GM19372 (cell line): Measurements from ENCODE around the gene TMEM52.

Experiments
- ATAC-seq: cut with Tn5 transposase; IDR thresholded peaks from one replicate; pipeline ENCODE4 v1.9.1; 2021; ENCODE audit warnings: mild to moderate bottlenecking, low read depth, moderate library complexity; ENCODE audit not compliant: unreplicated experiment

TMEM52 gene

GRCh38 chr1:1918901-1919303 lies at the start of gene TMEM52:
TSS of gene TMEM52 (minus strand) at chr1:1919279. CDS start at chr1:1919265, 14 bp downstream.
- ATAC-seq = no peak

- ATAC-seq = no peak
Observed at GRCh38 chr1:1967879-1968278, 48.8 kb upstream of the TMEM52 start.

- ATAC-seq = no peak
Observed at GRCh38 chr1:1967151-1967550, 48.1 kb upstream of the TMEM52 start.

GRCh38 chr1:1966071-1966740 lies 47.1 kb upstream of the TMEM52 start:
- no peak for ATAC-seq

GRCh38 chr1:1965546-1965945 lies 46.5 kb upstream of the TMEM52 start:
- no peak for ATAC-seq

- no peak for ATAC-seq
Observed at GRCh38 chr1:1964811-1965210, 45.7 kb upstream of the TMEM52 start.

- no peak for ATAC-seq
Observed at GRCh38 chr1:1963570-1963969, 44.5 kb upstream of the TMEM52 start.

GRCh38 chr1:1962752-1963151 lies 43.7 kb upstream of the TMEM52 start:
- ATAC-seq = no peak

GRCh38 chr1:1960480-1961196 lies 41.6 kb upstream of the TMEM52 start:
- no peak for ATAC-seq

- ATAC-seq = no peak
Observed at GRCh38 chr1:1959840-1960479, 40.9 kb upstream of the TMEM52 start.

GRCh38 chr1:1959459-1959839 lies 40.4 kb upstream of the TMEM52 start:
- ATAC-seq = no peak

GRCh38 chr1:1958071-1958541 lies 39.0 kb upstream of the TMEM52 start:
- no peak for ATAC-seq

- ATAC-seq = no peak
Observed at GRCh38 chr1:1957533-1957961, 38.5 kb upstream of the TMEM52 start.

- ATAC-seq = no peak
Observed at GRCh38 chr1:1956586-1957532, 37.8 kb upstream of the TMEM52 start.

- no peak for ATAC-seq
Observed at GRCh38 chr1:1956101-1956500, 37.0 kb upstream of the TMEM52 start.

- no peak for ATAC-seq
Observed at GRCh38 chr1:1955621-1956094, 36.6 kb upstream of the TMEM52 start.

GRCh38 chr1:1954831-1955441 lies 35.9 kb upstream of the TMEM52 start:
- no peak for ATAC-seq

- ATAC-seq = no peak
Observed at GRCh38 chr1:1954015-1954414, 34.9 kb upstream of the TMEM52 start.

GRCh38 chr1:1950940-1951339 lies 31.9 kb upstream of the TMEM52 start:
- no peak for ATAC-seq

- ATAC-seq = no peak
Observed at GRCh38 chr1:1948783-1949182, 29.7 kb upstream of the TMEM52 start.
